A673 (cell line): ENCODE data around the gene ENOX2.

ENCODE experiments used
- EZH2 ChIP-seq: fragments of 200-600 bp; sonication (generic); IDR thresholded peaks from 2 replicates; pipeline ENCODE4 v1.6.1; 2017; ENCODE audit warnings: borderline replicate concordance, low read depth, mild to moderate bottlenecking, mixed read lengths, antibody characterized with exemption, low read length; ENCODE audit not compliant: poor library complexity, severe bottlenecking
- TF ChIP-seq, protein P1 (sequence below): fragments of 300-800, 200-600 bp; sonication (generic); conservative IDR thresholded peaks from 2 replicates; pipeline ENCODE4 v1.5.1; 2017; ENCODE audit warnings: low read depth, mild to moderate bottlenecking, antibody characterized with exemption, low read length, moderate library complexity, mixed read lengths

DNA sequence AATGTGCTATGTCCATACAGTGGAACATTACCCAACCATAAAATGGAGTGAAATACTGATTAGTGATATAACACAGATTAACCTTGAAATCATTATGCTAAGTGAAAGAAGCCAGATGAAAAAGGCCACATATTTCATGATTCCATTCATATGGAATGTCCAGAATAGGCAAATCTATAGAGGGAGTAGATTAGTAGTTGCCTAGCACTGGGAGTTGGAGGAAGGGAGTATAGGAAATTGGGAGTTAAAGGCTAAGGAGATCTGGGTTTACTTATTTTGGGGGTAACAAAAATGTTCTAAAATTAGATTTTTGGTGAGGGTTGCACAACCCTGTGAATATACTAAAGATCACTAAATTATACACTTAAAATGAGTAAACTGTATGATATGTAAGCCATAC lies 26.8 kb downstream of the ENOX2 start:
- TF ChIP-seq, protein P1, sequence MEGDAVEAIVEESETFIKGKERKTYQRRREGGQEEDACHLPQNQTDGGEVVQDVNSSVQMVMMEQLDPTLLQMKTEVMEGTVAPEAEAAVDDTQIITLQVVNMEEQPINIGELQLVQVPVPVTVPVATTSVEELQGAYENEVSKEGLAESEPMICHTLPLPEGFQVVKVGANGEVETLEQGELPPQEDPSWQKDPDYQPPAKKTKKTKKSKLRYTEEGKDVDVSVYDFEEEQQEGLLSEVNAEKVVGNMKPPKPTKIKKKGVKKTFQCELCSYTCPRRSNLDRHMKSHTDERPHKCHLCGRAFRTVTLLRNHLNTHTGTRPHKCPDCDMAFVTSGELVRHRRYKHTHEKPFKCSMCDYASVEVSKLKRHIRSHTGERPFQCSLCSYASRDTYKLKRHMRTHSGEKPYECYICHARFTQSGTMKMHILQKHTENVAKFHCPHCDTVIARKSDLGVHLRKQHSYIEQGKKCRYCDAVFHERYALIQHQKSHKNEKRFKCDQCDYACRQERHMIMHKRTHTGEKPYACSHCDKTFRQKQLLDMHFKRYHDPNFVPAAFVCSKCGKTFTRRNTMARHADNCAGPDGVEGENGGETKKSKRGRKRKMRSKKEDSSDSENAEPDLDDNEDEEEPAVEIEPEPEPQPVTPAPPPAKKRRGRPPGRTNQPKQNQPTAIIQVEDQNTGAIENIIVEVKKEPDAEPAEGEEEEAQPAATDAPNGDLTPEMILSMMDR = no peak
- no peak for TF ChIP-seq EZH2
